Liver (tissue), 3 donors: ENCODE data around the gene NUTF2.
"Not testable (repeated sequence)": the region's sequence is repeated elsewhere in the genome, so short reads cannot be mapped to it uniquely, and the experiment has no call there.

Experiments
- GABPA ChIP-seq, 2 donors: IDR thresholded peaks in 1 of 2; conservative IDR thresholded peaks in 1 of 2; 2 replicates each; pipeline ENCODE4 v1.6.1; 2016; ENCODE audit warnings: antibody characterized with exemption in 2 of 2, mild to moderate bottlenecking in 1 of 2, moderate library complexity in 1 of 2
- HNF4A ChIP-seq, 2 donors: conservative IDR thresholded peaks; 2 replicates each; pipeline ENCODE4 v1.6.1; 2016; ENCODE audit warnings: antibody characterized with exemption in 2 of 2, mild to moderate bottlenecking in 2 of 2
- JUND ChIP-seq, 2 donors: IDR thresholded peaks; 2 replicates each; pipeline ENCODE4 v1.6.1; 2016; ENCODE audit warnings: antibody characterized with exemption in 2 of 2
- NR2F2 ChIP-seq: IDR thresholded peaks from 2 replicates; pipeline ENCODE4 v1.6.1; 2016; ENCODE audit warnings: antibody characterized with exemption
- RAD21 ChIP-seq, 2 donors: IDR thresholded peaks; 2 replicates each; pipeline ENCODE4 v1.6.1; 2016; ENCODE audit warnings: antibody characterized with exemption in 2 of 2, mild to moderate bottlenecking in 2 of 2
- RXRA ChIP-seq, 2 donors: IDR thresholded peaks; 2 replicates each; pipeline ENCODE4 v1.6.1; 2017 to 2018; ENCODE audit warnings: antibody characterized with exemption in 2 of 2, mild to moderate bottlenecking in 1 of 2
- SP1 ChIP-seq: IDR thresholded peaks from 2 replicates; pipeline ENCODE4 v1.6.1; 2018; ENCODE audit warnings: antibody characterized with exemption, mild to moderate bottlenecking
- YY1 ChIP-seq: IDR thresholded peaks from 2 replicates; pipeline ENCODE4 v1.6.1; 2016; ENCODE audit warnings: antibody characterized with exemption, mild to moderate bottlenecking
- TF ChIP-seq, protein P1 (sequence below): IDR thresholded peaks from 2 replicates; pipeline ENCODE4 v1.6.1; 2016; ENCODE audit warnings: antibody characterized with exemption
- TF ChIP-seq, protein P2 (sequence below): fragments of 150-350 bp; IDR thresholded peaks from 2 replicates; pipeline ENCODE4 v1.5.1; 2017; ENCODE audit warnings: improper control_type of control experiment, low read depth, low read length; ENCODE audit not compliant: missing input control
- TF ChIP-seq, protein P3 (sequence below): IDR thresholded peaks from 2 replicates; pipeline ENCODE4 v1.6.1; 2016; ENCODE audit warnings: antibody characterized with exemption
- TF ChIP-seq, protein P4 (sequence below): IDR thresholded peaks from 2 replicates; pipeline ENCODE4 v1.6.1; 2016; ENCODE audit warnings: antibody characterized with exemption, mild to moderate bottlenecking
- TF ChIP-seq, protein P5 (sequence below): IDR thresholded peaks from 2 replicates; pipeline ENCODE4 v1.6.1; 2016; ENCODE audit warnings: antibody characterized with exemption
- donor health status: healthy.
- donor health status: healthy.

DNA sequence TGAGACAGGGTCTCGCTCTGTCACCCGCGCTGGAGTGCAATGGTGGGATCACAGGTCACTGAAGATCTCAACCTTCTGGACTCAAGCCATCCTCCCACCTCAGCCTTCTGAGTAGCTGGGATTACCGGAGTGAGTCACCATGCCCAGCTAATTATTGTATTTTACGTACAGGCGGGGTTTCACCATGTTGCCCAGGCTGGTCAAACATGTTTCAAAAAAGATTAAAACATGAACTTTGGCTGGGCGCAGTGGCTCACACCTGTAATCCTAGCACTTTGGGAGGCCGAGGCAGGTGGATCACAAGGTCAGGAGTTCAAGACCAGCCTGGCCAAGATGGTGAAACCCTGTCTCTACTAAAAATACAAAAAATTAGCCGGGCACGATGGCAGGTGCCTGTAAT is 9.5 kb upstream of the NUTF2 start:
- TF ChIP-seq, protein P1, sequence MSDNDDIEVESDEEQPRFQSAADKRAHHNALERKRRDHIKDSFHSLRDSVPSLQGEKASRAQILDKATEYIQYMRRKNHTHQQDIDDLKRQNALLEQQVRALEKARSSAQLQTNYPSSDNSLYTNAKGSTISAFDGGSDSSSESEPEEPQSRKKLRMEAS, result not testable (repeated sequence)
- TF ChIP-seq, protein P2, sequence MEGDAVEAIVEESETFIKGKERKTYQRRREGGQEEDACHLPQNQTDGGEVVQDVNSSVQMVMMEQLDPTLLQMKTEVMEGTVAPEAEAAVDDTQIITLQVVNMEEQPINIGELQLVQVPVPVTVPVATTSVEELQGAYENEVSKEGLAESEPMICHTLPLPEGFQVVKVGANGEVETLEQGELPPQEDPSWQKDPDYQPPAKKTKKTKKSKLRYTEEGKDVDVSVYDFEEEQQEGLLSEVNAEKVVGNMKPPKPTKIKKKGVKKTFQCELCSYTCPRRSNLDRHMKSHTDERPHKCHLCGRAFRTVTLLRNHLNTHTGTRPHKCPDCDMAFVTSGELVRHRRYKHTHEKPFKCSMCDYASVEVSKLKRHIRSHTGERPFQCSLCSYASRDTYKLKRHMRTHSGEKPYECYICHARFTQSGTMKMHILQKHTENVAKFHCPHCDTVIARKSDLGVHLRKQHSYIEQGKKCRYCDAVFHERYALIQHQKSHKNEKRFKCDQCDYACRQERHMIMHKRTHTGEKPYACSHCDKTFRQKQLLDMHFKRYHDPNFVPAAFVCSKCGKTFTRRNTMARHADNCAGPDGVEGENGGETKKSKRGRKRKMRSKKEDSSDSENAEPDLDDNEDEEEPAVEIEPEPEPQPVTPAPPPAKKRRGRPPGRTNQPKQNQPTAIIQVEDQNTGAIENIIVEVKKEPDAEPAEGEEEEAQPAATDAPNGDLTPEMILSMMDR, result not testable (repeated sequence)
- TF ChIP-seq, protein P3, sequence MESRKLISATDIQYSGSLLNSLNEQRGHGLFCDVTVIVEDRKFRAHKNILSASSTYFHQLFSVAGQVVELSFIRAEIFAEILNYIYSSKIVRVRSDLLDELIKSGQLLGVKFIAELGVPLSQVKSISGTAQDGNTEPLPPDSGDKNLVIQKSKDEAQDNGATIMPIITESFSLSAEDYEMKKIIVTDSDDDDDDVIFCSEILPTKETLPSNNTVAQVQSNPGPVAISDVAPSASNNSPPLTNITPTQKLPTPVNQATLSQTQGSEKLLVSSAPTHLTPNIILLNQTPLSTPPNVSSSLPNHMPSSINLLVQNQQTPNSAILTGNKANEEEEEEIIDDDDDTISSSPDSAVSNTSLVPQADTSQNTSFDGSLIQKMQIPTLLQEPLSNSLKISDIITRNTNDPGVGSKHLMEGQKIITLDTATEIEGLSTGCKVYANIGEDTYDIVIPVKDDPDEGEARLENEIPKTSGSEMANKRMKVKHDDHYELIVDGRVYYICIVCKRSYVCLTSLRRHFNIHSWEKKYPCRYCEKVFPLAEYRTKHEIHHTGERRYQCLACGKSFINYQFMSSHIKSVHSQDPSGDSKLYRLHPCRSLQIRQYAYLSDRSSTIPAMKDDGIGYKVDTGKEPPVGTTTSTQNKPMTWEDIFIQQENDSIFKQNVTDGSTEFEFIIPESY, result not testable (repeated sequence)
- not testable (repeated sequence) for TF ChIP-seq SP1; RAD21 (IDR thresholded peaks at IDR 0.05); GABPA (IDR thresholded peaks at IDR 0.05 in 1 of 2, conservative IDR thresholded peaks at IDR 0.05 in 1 of 2); YY1; NR2F2; JUND (IDR thresholded peaks at IDR 0.05); HNF4A (conservative IDR thresholded peaks at IDR 0.05); RXRA (IDR thresholded peaks at IDR 0.05)
- TF ChIP-seq, protein P4, sequence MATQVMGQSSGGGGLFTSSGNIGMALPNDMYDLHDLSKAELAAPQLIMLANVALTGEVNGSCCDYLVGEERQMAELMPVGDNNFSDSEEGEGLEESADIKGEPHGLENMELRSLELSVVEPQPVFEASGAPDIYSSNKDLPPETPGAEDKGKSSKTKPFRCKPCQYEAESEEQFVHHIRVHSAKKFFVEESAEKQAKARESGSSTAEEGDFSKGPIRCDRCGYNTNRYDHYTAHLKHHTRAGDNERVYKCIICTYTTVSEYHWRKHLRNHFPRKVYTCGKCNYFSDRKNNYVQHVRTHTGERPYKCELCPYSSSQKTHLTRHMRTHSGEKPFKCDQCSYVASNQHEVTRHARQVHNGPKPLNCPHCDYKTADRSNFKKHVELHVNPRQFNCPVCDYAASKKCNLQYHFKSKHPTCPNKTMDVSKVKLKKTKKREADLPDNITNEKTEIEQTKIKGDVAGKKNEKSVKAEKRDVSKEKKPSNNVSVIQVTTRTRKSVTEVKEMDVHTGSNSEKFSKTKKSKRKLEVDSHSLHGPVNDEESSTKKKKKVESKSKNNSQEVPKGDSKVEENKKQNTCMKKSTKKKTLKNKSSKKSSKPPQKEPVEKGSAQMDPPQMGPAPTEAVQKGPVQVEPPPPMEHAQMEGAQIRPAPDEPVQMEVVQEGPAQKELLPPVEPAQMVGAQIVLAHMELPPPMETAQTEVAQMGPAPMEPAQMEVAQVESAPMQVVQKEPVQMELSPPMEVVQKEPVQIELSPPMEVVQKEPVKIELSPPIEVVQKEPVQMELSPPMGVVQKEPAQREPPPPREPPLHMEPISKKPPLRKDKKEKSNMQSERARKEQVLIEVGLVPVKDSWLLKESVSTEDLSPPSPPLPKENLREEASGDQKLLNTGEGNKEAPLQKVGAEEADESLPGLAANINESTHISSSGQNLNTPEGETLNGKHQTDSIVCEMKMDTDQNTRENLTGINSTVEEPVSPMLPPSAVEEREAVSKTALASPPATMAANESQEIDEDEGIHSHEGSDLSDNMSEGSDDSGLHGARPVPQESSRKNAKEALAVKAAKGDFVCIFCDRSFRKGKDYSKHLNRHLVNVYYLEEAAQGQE, result not testable (repeated sequence)
- TF ChIP-seq, protein P5, sequence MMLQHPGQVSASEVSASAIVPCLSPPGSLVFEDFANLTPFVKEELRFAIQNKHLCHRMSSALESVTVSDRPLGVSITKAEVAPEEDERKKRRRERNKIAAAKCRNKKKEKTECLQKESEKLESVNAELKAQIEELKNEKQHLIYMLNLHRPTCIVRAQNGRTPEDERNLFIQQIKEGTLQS, result not testable (repeated sequence)
